IMR-90 (cell line): ENCODE data around the gene TFAP2E. TPM values are rescaled to one million over a fixed set of nuclear protein-coding genes. Genes with fewer than 3 reads are reported as not detected.

Experiments used
- ATAC-seq: fragments of 200-7000 bp; cut with Tn5 transposase; 2 replicates; pipeline ENCODE4 v1.9.1; 2020; ENCODE audit warnings: low read depth, mild to moderate bottlenecking, moderate library complexity
- BruUV-seq: library from RNA; stranded (reverse); fragments of 400-500 nt; replicated peaks from 2 replicates; lab custom pipeline; 2021; lab: Mats Ljungman, UMichigan
- CTCF ChIA-PET: fragments of 300-600 bp; formaldehyde crosslinking; extraction: SDS; loops from one replicate; lab custom pipeline; 2021; ENCODE audit warnings: antibody characterized with exemption; lab: Yijun Ruan, JAX
- POLR2A ChIA-PET: fragments of 300-600 bp; sonication (Branson Sonifier 250); formaldehyde crosslinking; loops from one replicate; lab custom pipeline; 2022; ENCODE audit warnings: antibody characterized with exemption; ENCODE audit not compliant: unreplicated experiment; lab: Charles Lee
- DNase-seq: peaks from one replicate; pipeline ENCODE4 v3.0.0; 2013
- H2AFZ ChIP-seq: replicated peaks from 2 replicates; pipeline ENCODE3; 2013; ENCODE audit warnings: low read length, mild to moderate bottlenecking; ENCODE audit not compliant: poor library complexity
- H2AK5ac ChIP-seq: 2 replicates; pipeline ENCODE4 v1.6.1; 2013; ENCODE audit warnings: low read depth, low read length, inconsistent platforms
- H2AK9ac ChIP-seq: replicated peaks from 2 replicates; pipeline ENCODE3; 2013; ENCODE audit warnings: mild to moderate bottlenecking, low read depth, low read length, moderate library complexity; ENCODE audit not compliant: poor library complexity
- H2BK120ac ChIP-seq: 2 replicates; pipeline ENCODE4 v1.6.1; 2013; ENCODE audit warnings: low read depth, low read length, inconsistent platforms
- H2BK15ac ChIP-seq: 3 replicates; pipeline ENCODE4 v1.6.1; 2013; ENCODE audit warnings: low read depth, low read length, inconsistent platforms
- H2BK20ac ChIP-seq: 2 replicates; pipeline ENCODE4 v1.6.1; 2013; ENCODE audit warnings: low read depth, mild to moderate bottlenecking, inconsistent platforms, low read length, moderate library complexity
- H2BK5ac ChIP-seq: 2 replicates; pipeline ENCODE4 v1.6.1; 2013; ENCODE audit warnings: mild to moderate bottlenecking, low read depth, low read length, inconsistent platforms; ENCODE audit not compliant: poor library complexity, severe bottlenecking
- H3K14ac ChIP-seq: replicated peaks from 2 replicates; pipeline ENCODE4 v1.6.1; 2013; ENCODE audit warnings: low read depth, low read length, inconsistent platforms
- H3K18ac ChIP-seq: 2 replicates; pipeline ENCODE4 v1.6.1; 2013; ENCODE audit warnings: low read depth, low read length, control low read depth
- H3K23ac ChIP-seq: 2 replicates; pipeline ENCODE4 v1.6.1; 2013; ENCODE audit warnings: low read depth, low read length, inconsistent platforms
- H3K27ac ChIP-seq: 2 replicates; pipeline ENCODE4 v1.5.1; 2013; ENCODE audit warnings: mild to moderate bottlenecking, control low read depth, low read length; ENCODE audit not compliant: insufficient read depth
- H3K27me3 ChIP-seq: 2 replicates; pipeline ENCODE4 v1.6.1; 2013; ENCODE audit warnings: low read length; ENCODE audit not compliant: control insufficient read depth, insufficient read depth
- H3K36me3 ChIP-seq: 2 replicates; pipeline ENCODE4 v1.6.1; 2013; ENCODE audit warnings: low read length, mixed read lengths; ENCODE audit not compliant: control insufficient read depth, insufficient read depth
- H3K4ac ChIP-seq: 2 replicates; pipeline ENCODE4 v1.6.1; 2013; ENCODE audit warnings: low read depth, low read length, inconsistent platforms
- H3K4me1 ChIP-seq: 2 replicates; pipeline ENCODE4 v1.6.1; 2013; ENCODE audit warnings: low read length, mixed read lengths; ENCODE audit not compliant: control insufficient read depth, insufficient read depth
- H3K4me2 ChIP-seq: 2 replicates; pipeline ENCODE4 v1.6.1; 2013; ENCODE audit warnings: low read depth, mild to moderate bottlenecking, control low read depth, low read length, moderate library complexity
- H3K4me3 ChIP-seq: 2 replicates; pipeline ENCODE4 v1.5.1; 2013; ENCODE audit warnings: low read depth, mild to moderate bottlenecking, control low read depth, low read length, moderate library complexity; ENCODE audit not compliant: insufficient read depth
- H3K56ac ChIP-seq: 2 replicates; pipeline ENCODE4 v1.6.1; 2013; ENCODE audit warnings: low read length, inconsistent platforms; ENCODE audit not compliant: insufficient read depth; ENCODE audit errors: extremely low read depth
- H3K79me1 ChIP-seq, 2 experiments: 2 replicates each; pipeline ENCODE4 v1.6.1; 2013; ENCODE audit warnings: low read length in 2 of 2, inconsistent platforms in 1 of 2, low read depth in 1 of 2
- H3K9ac ChIP-seq: 2 replicates; pipeline ENCODE4 v1.6.1; 2013; ENCODE audit warnings: low read depth, low read length, control low read depth
- H3K9me1 ChIP-seq: 2 replicates; pipeline ENCODE4 v1.6.1; 2013; ENCODE audit warnings: low read length, inconsistent platforms; ENCODE audit not compliant: insufficient read depth
- H3K9me3 ChIP-seq: 2 replicates; pipeline ENCODE4 v1.6.1; 2013; ENCODE audit warnings: low read length; ENCODE audit not compliant: control insufficient read depth, insufficient read depth
- H4K20me1 ChIP-seq: 2 replicates; pipeline ENCODE4 v1.6.1; 2013; ENCODE audit warnings: low read length, inconsistent platforms; ENCODE audit not compliant: insufficient read depth
- H4K5ac ChIP-seq: 2 replicates; pipeline ENCODE4 v1.6.1; 2013; ENCODE audit warnings: mild to moderate bottlenecking, low read depth, low read length, control low read depth
- H4K8ac ChIP-seq, 2 experiments: 2 replicates each; pipeline ENCODE4 v1.6.1; 2013; ENCODE audit warnings: low read depth in 2 of 2, low read length in 2 of 2, control low read depth in 1 of 2, inconsistent platforms in 1 of 2
- H4K91ac ChIP-seq: 2 replicates; pipeline ENCODE4 v1.6.1; 2013; ENCODE audit warnings: low read depth, low read length, inconsistent platforms; ENCODE audit not compliant: insufficient read depth
- BHLHE40 ChIP-seq: fragments of 150-350 bp; IDR thresholded peaks from 2 replicates; pipeline ENCODE4 v1.6.1; 2016; ENCODE audit warnings: mild to moderate bottlenecking, low read depth, low read length
- CEBPB ChIP-seq: IDR thresholded peaks from 2 replicates; pipeline ENCODE4 v1.6.1; 2012; ENCODE audit warnings: low read depth, low read length, improper control_type of control experiment
- CHD1 ChIP-seq: IDR thresholded peaks from 2 replicates; pipeline ENCODE4 v1.6.1; 2012; ENCODE audit warnings: low read depth, low read length, improper control_type of control experiment
- FOS ChIP-seq: fragments of 150-350 bp; IDR thresholded peaks from 2 replicates; pipeline ENCODE4 v1.6.1; 2016; ENCODE audit warnings: low read depth, low read length
- MAFK ChIP-seq: IDR thresholded peaks from 2 replicates; pipeline ENCODE4 v1.6.1; 2012; ENCODE audit warnings: low read depth, low read length, improper control_type of control experiment
- MAZ ChIP-seq: IDR thresholded peaks from 2 replicates; pipeline ENCODE4 v1.6.1; 2012; ENCODE audit warnings: low read depth, mild to moderate bottlenecking, low read length, improper control_type of control experiment, moderate library complexity, borderline replicate concordance
- MXI1 ChIP-seq: IDR thresholded peaks from 2 replicates; pipeline ENCODE4 v1.6.1; 2012; ENCODE audit warnings: low read depth, mild to moderate bottlenecking, low read length, moderate library complexity, borderline replicate concordance
- NFE2L2 ChIP-seq: fragments of 150-350 bp; IDR thresholded peaks from 2 replicates; pipeline ENCODE4 v1.6.1; 2016; ENCODE audit warnings: low read depth, mild to moderate bottlenecking, low read length
- POLR2A ChIP-seq: IDR thresholded peaks from 2 replicates; pipeline ENCODE4 v1.6.1; 2012; ENCODE audit warnings: mild to moderate bottlenecking, low read depth, low read length
- RAD21 ChIP-seq: IDR thresholded peaks from 2 replicates; pipeline ENCODE4 v1.6.1; 2012; ENCODE audit warnings: low read length, improper control_type of control experiment
- RCOR1 ChIP-seq: IDR thresholded peaks from 2 replicates; pipeline ENCODE4 v1.6.1; 2012; ENCODE audit warnings: mild to moderate bottlenecking, low read length, improper control_type of control experiment; ENCODE audit not compliant: insufficient replicate concordance
- RFX5 ChIP-seq: IDR thresholded peaks from 2 replicates; pipeline ENCODE4 v1.8.0; 2012; ENCODE audit warnings: low read depth, mild to moderate bottlenecking, low read length, moderate library complexity
- SMC3 ChIP-seq: fragments of 150-350 bp; IDR thresholded peaks from 2 replicates; pipeline ENCODE4 v1.6.1; 2016; ENCODE audit warnings: low read depth, mild to moderate bottlenecking, antibody characterized with exemption, low read length, moderate library complexity
- WGBS, 2 experiments: methylation state at CpG; one replicate each; pipeline versions ENCODE4 v1.1.5 to v1.1.7; 2013; ENCODE audit warnings: missing lambda C conversion rate in 2 of 2; ENCODE audit not compliant: insufficient read length in 1 of 2; ENCODE audit errors: extremely low coverage in 2 of 2; 5-methylcytosine and 5-hydroxymethylcytosine counted together
- dilution Hi-C: fragments of 300-500 bp; cut with HindIII; formaldehyde crosslinking; loops from one replicate; pipeline ENCODE4 v1.14.3; 2018; ENCODE audit warnings: low sequenced_read_pairs; ENCODE audit not compliant: unreplicated experiment
- in situ Hi-C: fragments of 300-500 bp; cut with MboI; formaldehyde crosslinking; loops from 3 replicates; pipeline ENCODE4 v1.14.3; 2019; ENCODE audit warnings: low sequenced_read_pairs, inconsistent platforms, mixed read lengths
- intact Hi-C: fragments of 100-400 bp; cut with micrococcal nuclease; formaldehyde crosslinking; loops from 2 replicates; pipeline ENCODE4 v1.10.0; 2022
- polyA plus RNA-seq, 3 experiments: library from polyadenylated mRNA; depleted of rRNA; stranded (reverse); fragments of >200 nt; gene quantifications; 2 replicates each; pipeline ENCODE4 v1.2.3, GENCODE V29; 2012; ENCODE audit warnings: low replicate concordance in 1 of 3
- total RNA-seq: library from RNA; depleted of rRNA; stranded (reverse); fragments of >200 nt; gene quantifications from 2 replicates; pipeline ENCODE4 v1.2.3, GENCODE V29; 2012
- TF ChIP-seq, protein P1 (sequence below): conservative IDR thresholded peaks from 2 replicates; pipeline ENCODE4 v1.5.1; 2012; ENCODE audit warnings: mild to moderate bottlenecking, low read depth, low read length, improper control_type of control experiment
- TF ChIP-seq, protein P2 (sequence below): fragments of 150-350 bp; IDR thresholded peaks from 2 replicates; pipeline ENCODE4 v1.6.1; 2016; ENCODE audit warnings: low read depth, mild to moderate bottlenecking, low read length, moderate library complexity, borderline replicate concordance
- TF ChIP-seq, protein P3 (sequence below): fragments of 150-350 bp; IDR thresholded peaks from 2 replicates; pipeline ENCODE4 v1.6.1; 2017; ENCODE audit warnings: mild to moderate bottlenecking, antibody characterized with exemption, low read length, low read depth

Gene TFAP2E
- total and polyA plus RNA-seq, 2 of the 4 experiments (the other 2 are of a cell fraction) = under 0.01 to 0.19 TPM

DNA sequence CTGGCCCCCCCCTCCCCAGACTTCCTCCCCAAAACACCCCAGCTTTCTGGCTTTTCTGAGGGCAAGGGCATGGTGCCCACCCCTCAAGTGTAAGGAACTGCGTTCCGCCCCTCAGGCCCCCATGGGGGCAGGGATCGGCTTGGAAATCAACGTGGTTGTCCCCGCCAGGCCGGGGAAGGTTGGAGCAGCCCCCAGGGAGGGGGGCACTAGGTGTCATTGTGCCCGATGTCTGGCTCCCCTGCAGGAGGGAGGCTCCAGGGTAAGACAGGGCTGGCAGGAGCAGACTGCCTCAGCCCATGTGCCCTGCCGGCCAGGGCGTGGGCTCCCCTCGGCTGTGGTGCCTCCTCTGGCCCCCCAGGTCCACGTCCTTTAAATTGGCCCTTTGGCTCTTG, 7.4 kb upstream of the TFAP2E start:
- WGBS, 2 experiments = 60% methylated on average over 1 of the region's 11 CpGs; no CpG with 5 or more reads in 1 of the 2 experiments
- ChIA-PET POLR2A (interaction anchor here (0.6 kb wide), 1 partner anchor 175 kb away, joined by 3 read pairs; no protein-coding TSS in a partner anchor), CTCF (interaction anchor here (1.6 to 1.7 kb wide), 4 partner anchors 114 to 162 kb away, joined by 3 to 21 read pairs (median 8); no protein-coding TSS in a partner anchor)
- no TSS peak for BruUV-seq
- Histone ChIP-seq H4K8ac (no peak overlapping the region), H3K27ac (no peak overlapping the region), H3K56ac (no peak overlapping the region), H2BK5ac (no peak overlapping the region), H4K20me1 (peaks cover 29% of the 10 kb centered on the region), H3K79me1 (peaks cover 2 to 15% of the 10 kb centered on the region in 2 experiments; a peak in 1 of 4 replicates), H2BK15ac (no peak overlapping the region), H3K4me1 (no peaks in the 10 kb centered on the region; the same call in 1 of the 2 replicates), H3K18ac (no peak overlapping the region), H2AFZ (no peak overlapping the region), H3K4me2 (no peak overlapping the region), H3K9me1 (no peaks in the 10 kb centered on the region), H2BK20ac (no peak overlapping the region), H3K23ac (no peak overlapping the region), H3K36me3 (peaks cover 39% of the 10 kb centered on the region), H2AK9ac (no peak overlapping the region), H2AK5ac (no peak overlapping the region), H4K5ac (no peak overlapping the region), H3K14ac (no peak overlapping the region), H3K27me3 (no peaks in the 10 kb centered on the region), H2BK120ac (no peak overlapping the region), H3K4ac (no peak overlapping the region), H3K4me3 (no peak overlapping the region), H4K91ac (no peak overlapping the region), H3K9ac (no peak overlapping the region), H3K9me3 (no peaks in the 10 kb centered on the region)
- TF ChIP-seq MAFK = no peak
- no peak for TF ChIP-seq MXI1
- no peak for TF ChIP-seq RFX5
- no peak for TF ChIP-seq MAZ
- TF ChIP-seq, protein P1, sequence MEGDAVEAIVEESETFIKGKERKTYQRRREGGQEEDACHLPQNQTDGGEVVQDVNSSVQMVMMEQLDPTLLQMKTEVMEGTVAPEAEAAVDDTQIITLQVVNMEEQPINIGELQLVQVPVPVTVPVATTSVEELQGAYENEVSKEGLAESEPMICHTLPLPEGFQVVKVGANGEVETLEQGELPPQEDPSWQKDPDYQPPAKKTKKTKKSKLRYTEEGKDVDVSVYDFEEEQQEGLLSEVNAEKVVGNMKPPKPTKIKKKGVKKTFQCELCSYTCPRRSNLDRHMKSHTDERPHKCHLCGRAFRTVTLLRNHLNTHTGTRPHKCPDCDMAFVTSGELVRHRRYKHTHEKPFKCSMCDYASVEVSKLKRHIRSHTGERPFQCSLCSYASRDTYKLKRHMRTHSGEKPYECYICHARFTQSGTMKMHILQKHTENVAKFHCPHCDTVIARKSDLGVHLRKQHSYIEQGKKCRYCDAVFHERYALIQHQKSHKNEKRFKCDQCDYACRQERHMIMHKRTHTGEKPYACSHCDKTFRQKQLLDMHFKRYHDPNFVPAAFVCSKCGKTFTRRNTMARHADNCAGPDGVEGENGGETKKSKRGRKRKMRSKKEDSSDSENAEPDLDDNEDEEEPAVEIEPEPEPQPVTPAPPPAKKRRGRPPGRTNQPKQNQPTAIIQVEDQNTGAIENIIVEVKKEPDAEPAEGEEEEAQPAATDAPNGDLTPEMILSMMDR = no peak
- TF ChIP-seq, protein P2, sequence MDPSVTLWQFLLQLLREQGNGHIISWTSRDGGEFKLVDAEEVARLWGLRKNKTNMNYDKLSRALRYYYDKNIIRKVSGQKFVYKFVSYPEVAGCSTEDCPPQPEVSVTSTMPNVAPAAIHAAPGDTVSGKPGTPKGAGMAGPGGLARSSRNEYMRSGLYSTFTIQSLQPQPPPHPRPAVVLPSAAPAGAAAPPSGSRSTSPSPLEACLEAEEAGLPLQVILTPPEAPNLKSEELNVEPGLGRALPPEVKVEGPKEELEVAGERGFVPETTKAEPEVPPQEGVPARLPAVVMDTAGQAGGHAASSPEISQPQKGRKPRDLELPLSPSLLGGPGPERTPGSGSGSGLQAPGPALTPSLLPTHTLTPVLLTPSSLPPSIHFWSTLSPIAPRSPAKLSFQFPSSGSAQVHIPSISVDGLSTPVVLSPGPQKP = no peak
- no peak for TF ChIP-seq POLR2A
- TF ChIP-seq NFE2L2 = no peak
- TF ChIP-seq BHLHE40 = no peak
- no peak for TF ChIP-seq SMC3
- no peak for TF ChIP-seq CEBPB
- TF ChIP-seq CHD1 = no peak
- TF ChIP-seq RAD21 = no peak
- TF ChIP-seq FOS = no peak
- TF ChIP-seq, protein P3, sequence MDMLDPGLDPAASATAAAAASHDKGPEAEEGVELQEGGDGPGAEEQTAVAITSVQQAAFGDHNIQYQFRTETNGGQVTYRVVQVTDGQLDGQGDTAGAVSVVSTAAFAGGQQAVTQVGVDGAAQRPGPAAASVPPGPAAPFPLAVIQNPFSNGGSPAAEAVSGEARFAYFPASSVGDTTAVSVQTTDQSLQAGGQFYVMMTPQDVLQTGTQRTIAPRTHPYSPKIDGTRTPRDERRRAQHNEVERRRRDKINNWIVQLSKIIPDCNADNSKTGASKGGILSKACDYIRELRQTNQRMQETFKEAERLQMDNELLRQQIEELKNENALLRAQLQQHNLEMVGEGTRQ = no peak
- no peak for TF ChIP-seq RCOR1
- dilution Hi-C loops = no loop called here
- intact Hi-C loops = no loop called here
- no peak for DNase-seq
- in situ Hi-C loops = loop anchor here (5.0 to 10.0 kb wide), 2 partner anchors 162 to 371 kb away; partner anchors contain the start of gene SFPQ
- ATAC-seq = no peak
